ENCODE measurements around the gene ACD. TPM values are rescaled to one million over a fixed set of nuclear protein-coding genes. Genes with fewer than 3 reads are reported as not detected.

ACD gene
- total and polyA plus RNA-seq, 2 donors from 2014 or later, result 15.2 to 20.0 TPM

DNA sequence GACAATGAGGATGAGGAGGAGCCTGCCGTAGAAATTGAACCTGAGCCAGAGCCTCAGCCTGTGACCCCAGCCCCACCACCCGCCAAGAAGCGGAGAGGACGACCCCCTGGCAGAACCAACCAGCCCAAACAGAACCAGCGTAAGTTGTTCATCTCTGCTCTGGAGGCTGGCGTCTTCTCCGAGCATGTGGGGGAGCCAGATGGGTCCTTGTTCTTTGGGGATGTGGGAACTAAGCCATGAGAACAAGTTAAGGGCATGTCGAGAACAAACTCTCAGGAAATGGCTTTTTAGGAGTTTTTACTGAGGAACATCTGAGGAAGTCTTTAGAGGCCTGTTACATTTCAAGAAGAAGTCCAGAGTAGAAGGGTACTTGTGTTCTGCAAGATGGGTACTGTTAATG, 23.3 kb downstream of the ACD start:
- FAIRE-seq (no peak), DNase-seq (no peak)
- H3K36me3 ChIP-seq (ENCODE audit: control insufficient read depth in 2 of 3, insufficient read depth in 3 of 3, low read length in 3 of 3), result peaks cover 4 to 32% (median 17%) of the 10 kb centered on the region in 3 donors

DNA sequence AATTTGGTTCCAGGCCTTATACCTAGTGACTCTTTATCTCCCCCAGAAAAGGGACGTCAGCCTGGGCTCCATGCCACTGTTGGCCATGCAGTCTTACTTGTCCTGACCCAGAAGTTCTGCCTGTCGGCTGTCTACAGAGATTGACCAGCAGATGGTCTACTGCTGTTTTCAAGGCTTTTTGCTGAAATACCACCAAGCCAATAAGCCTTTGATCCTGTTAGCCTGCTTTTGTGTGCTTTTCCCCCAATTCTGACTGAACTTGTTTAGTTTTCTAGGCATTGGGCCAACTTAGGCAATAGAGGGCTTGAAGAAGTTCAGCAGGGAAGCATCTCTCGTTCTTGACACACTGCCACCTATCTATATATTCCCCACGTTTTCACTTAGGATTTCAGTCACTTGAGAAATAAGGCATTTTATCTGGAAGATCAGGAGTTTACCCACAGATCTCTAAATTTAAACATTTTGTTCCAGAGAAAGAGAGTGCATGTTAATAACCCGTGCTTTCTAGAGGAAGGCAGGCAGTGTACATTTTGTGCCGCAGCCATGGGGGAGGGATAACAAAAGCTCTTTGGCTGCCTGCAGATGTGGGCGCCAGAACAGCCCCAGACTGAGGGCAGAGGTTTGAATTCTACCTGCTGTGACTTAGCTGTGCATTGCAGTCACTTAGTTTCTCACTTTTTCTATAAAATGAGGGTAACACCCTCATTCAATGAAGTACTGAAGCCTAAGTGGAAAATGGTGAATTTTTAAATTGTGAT, 27.5 kb downstream of the ACD start:
- TF ChIP-seq, protein P1, sequence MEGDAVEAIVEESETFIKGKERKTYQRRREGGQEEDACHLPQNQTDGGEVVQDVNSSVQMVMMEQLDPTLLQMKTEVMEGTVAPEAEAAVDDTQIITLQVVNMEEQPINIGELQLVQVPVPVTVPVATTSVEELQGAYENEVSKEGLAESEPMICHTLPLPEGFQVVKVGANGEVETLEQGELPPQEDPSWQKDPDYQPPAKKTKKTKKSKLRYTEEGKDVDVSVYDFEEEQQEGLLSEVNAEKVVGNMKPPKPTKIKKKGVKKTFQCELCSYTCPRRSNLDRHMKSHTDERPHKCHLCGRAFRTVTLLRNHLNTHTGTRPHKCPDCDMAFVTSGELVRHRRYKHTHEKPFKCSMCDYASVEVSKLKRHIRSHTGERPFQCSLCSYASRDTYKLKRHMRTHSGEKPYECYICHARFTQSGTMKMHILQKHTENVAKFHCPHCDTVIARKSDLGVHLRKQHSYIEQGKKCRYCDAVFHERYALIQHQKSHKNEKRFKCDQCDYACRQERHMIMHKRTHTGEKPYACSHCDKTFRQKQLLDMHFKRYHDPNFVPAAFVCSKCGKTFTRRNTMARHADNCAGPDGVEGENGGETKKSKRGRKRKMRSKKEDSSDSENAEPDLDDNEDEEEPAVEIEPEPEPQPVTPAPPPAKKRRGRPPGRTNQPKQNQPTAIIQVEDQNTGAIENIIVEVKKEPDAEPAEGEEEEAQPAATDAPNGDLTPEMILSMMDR (IDR thresholded peaks at IDR 0.05; ENCODE audit: borderline replicate concordance, extremely low read depth, insufficient read depth), result no peak
- DNase-seq (no peak), FAIRE-seq (no peak)
- Histone ChIP-seq H3K36me3 (ENCODE audit: control insufficient read depth in 2 of 3, insufficient read depth in 3 of 3, low read length in 3 of 3) (peaks cover 6 to 35% (median 18%) of the 10 kb centered on the region in 3 donors), H3K9ac (ENCODE audit: low read length in 3 of 3) (no peak overlapping the region), H3K4me1 (ENCODE audit: control insufficient read depth in 2 of 3, insufficient read depth in 2 of 3, low read depth in 1 of 3, low read length in 3 of 3) (no peaks in the 10 kb centered on the region), H3K9me3 (ENCODE audit: control insufficient read depth in 2 of 3, insufficient read depth in 1 of 3, low read length in 3 of 3) (no peaks in the 10 kb centered on the region), H3K4me3 (ENCODE audit: low read length in 3 of 3) (no peak overlapping the region), H3K27me3 (ENCODE audit: control insufficient read depth, insufficient read depth, low read length) (no peaks in the 10 kb centered on the region), H3K27ac (ENCODE audit: low read depth in 2 of 2, low read length in 2 of 2) (no peak overlapping the region)
- intact Hi-C loops (cut with DNase I), result no loop called here

More for the DNA sequence above, 23.3 kb downstream of the ACD start:
- no peak overlapping the region for H3K4me3 ChIP-seq (ENCODE audit: low read length in 3 of 3)
- intact Hi-C loops (cut with DNase I), result no loop called here
- no peak overlapping the region for H3K9ac ChIP-seq (ENCODE audit: low read length in 3 of 3)
- H3K27ac ChIP-seq (ENCODE audit: low read depth in 2 of 2, low read length in 2 of 2), result no peak overlapping the region
- TF ChIP-seq, protein P1 (IDR thresholded peaks at IDR 0.05; ENCODE audit: borderline replicate concordance, extremely low read depth, insufficient read depth), result no peak
- H3K9me3 ChIP-seq (ENCODE audit: control insufficient read depth in 2 of 3, insufficient read depth in 1 of 3, low read length in 3 of 3), result no peaks in the 10 kb centered on the region
- no peaks in the 10 kb centered on the region for H3K27me3 ChIP-seq (ENCODE audit: control insufficient read depth, insufficient read depth, low read length)
- no peaks in the 10 kb centered on the region for H3K4me1 ChIP-seq (ENCODE audit: control insufficient read depth in 2 of 3, insufficient read depth in 2 of 3, low read depth in 1 of 3, low read length in 3 of 3)

DNA sequence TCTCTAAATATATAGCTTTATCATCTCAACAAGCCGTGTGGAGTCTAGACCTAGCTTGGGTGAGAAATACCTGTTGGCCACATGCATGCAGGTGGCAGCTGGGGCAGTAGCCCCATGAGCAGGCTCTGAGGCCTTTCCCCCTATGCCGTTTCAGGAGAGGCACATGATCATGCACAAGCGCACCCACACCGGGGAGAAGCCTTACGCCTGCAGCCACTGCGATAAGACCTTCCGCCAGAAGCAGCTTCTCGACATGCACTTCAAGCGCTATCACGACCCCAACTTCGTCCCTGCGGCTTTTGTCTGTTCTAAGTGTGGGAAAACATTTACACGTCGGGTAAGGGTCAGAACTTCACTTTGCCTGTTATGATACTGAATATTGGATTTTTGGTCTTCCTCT, 31.8 kb downstream of the ACD start:
- peaks cover 8 to 42% (median 23%) of the 10 kb centered on the region in 3 donors for H3K36me3 ChIP-seq (ENCODE audit: control insufficient read depth in 2 of 3, insufficient read depth in 3 of 3, low read length in 3 of 3)

More for the DNA sequence above, 31.8 kb downstream of the ACD start:
- DNase-seq (no peak), FAIRE-seq (no peak)
- Histone ChIP-seq H3K9me3 (ENCODE audit: control insufficient read depth in 2 of 3, insufficient read depth in 1 of 3, low read length in 3 of 3) (no peaks in the 10 kb centered on the region), H3K27me3 (ENCODE audit: control insufficient read depth, insufficient read depth, low read length) (no peaks in the 10 kb centered on the region), H3K27ac (ENCODE audit: low read depth in 2 of 2, low read length in 2 of 2) (no peak overlapping the region), H3K4me3 (ENCODE audit: low read length in 3 of 3) (no peak overlapping the region), H3K9ac (ENCODE audit: low read length in 3 of 3) (no peak overlapping the region), H3K4me1 (ENCODE audit: control insufficient read depth in 2 of 3, insufficient read depth in 2 of 3, low read depth in 1 of 3, low read length in 3 of 3) (no peaks in the 10 kb centered on the region)
- TF ChIP-seq, protein P1 (IDR thresholded peaks at IDR 0.05; ENCODE audit: borderline replicate concordance, extremely low read depth, insufficient read depth), result no peak
- intact Hi-C loops (cut with DNase I), result no loop called here

Data from kidney (tissue), 14 donors.